HEK293 (cell line): ENCODE measurements around the gene IREB2.

ENCODE experiments used
- EGR2 ChIP-seq: fragments of 450-650 bp; formaldehyde crosslinking; IDR thresholded peaks from 2 replicates; pipeline ENCODE4 v1.5.1; 2016; ENCODE audit warnings: low read depth, missing biosample characterization, missing genetic modification characterization
- IKZF3 ChIP-seq: fragments of 450-650 bp; IDR thresholded peaks from 2 replicates; pipeline ENCODE4 v1.5.0; 2018; ENCODE audit warnings: missing biosample characterization, mild to moderate bottlenecking, missing genetic modification characterization, moderate library complexity
- SP2 ChIP-seq: fragments of 450-650 bp; formaldehyde crosslinking; IDR thresholded peaks from 2 replicates; pipeline ENCODE4 v1.5.1; 2016; ENCODE audit warnings: missing biosample characterization, missing genetic modification characterization
- YY1 ChIP-seq: fragments of 450-650 bp; formaldehyde crosslinking; IDR thresholded peaks from 2 replicates; pipeline ENCODE4 v1.5.1; 2018; ENCODE audit warnings: missing biosample characterization, missing genetic modification characterization
- ZBTB20 ChIP-seq: fragments of 450-650 bp; formaldehyde crosslinking; IDR thresholded peaks from 2 replicates; pipeline ENCODE4 v1.5.1; 2016; ENCODE audit warnings: missing biosample characterization, missing genetic modification characterization
- ZFP37 ChIP-seq: fragments of 450-650 bp; formaldehyde crosslinking; IDR thresholded peaks from 2 replicates; pipeline ENCODE4 v1.5.1; 2016; ENCODE audit warnings: missing biosample characterization, missing genetic modification characterization
- ZIC2 ChIP-seq: fragments of 450-650 bp; formaldehyde crosslinking; IDR thresholded peaks from 2 replicates; pipeline ENCODE4 v1.5.1; 2016; ENCODE audit warnings: missing biosample characterization, missing genetic modification characterization
- ZNF157 ChIP-seq: fragments of 450-650 bp; formaldehyde crosslinking; IDR thresholded peaks from 2 replicates; pipeline ENCODE4 v1.5.1; 2016; ENCODE audit warnings: missing biosample characterization, missing genetic modification characterization
- ZNF175 ChIP-seq: fragments of 450-650 bp; formaldehyde crosslinking; IDR thresholded peaks from 2 replicates; pipeline ENCODE4 v1.5.1; 2016; ENCODE audit warnings: missing biosample characterization, missing genetic modification characterization
- ZNF394 ChIP-seq: fragments of 450-650 bp; formaldehyde crosslinking; IDR thresholded peaks from 2 replicates; pipeline ENCODE4 v1.5.1; 2016; ENCODE audit warnings: missing biosample characterization, missing genetic modification characterization, mild to moderate bottlenecking, moderate library complexity, borderline replicate concordance
- ZNF426 ChIP-seq: fragments of 450-650 bp; formaldehyde crosslinking; IDR thresholded peaks from 2 replicates; pipeline ENCODE4 v1.5.1; 2017; ENCODE audit warnings: missing biosample characterization, missing genetic modification characterization, mild to moderate bottlenecking, inconsistent platforms, moderate library complexity
- ZNF501 ChIP-seq: fragments of 450-650 bp; formaldehyde crosslinking; IDR thresholded peaks from 2 replicates; pipeline ENCODE4 v1.5.1; 2016; ENCODE audit warnings: missing biosample characterization, missing genetic modification characterization
- ZNF600 ChIP-seq: fragments of 450-650 bp; formaldehyde crosslinking; IDR thresholded peaks from 2 replicates; pipeline ENCODE4 v1.5.1; 2016; ENCODE audit warnings: missing biosample characterization, missing genetic modification characterization
- ZNF610 ChIP-seq: fragments of 450-650 bp; formaldehyde crosslinking; IDR thresholded peaks from 2 replicates; pipeline ENCODE4 v1.5.1; 2016; ENCODE audit warnings: missing biosample characterization, missing genetic modification characterization, borderline replicate concordance
- ZNF629 ChIP-seq: fragments of 450-650 bp; formaldehyde crosslinking; IDR thresholded peaks from 2 replicates; pipeline ENCODE4 v1.5.1; 2017; ENCODE audit warnings: missing biosample characterization, missing genetic modification characterization
- ZNF791 ChIP-seq: fragments of 450-650 bp; formaldehyde crosslinking; IDR thresholded peaks from 2 replicates; pipeline ENCODE4 v1.5.1; 2016; ENCODE audit warnings: missing biosample characterization, missing genetic modification characterization
- TF ChIP-seq, protein P1 (sequence below): fragments of 450-650 bp; formaldehyde crosslinking; IDR thresholded peaks from 2 replicates; pipeline ENCODE4 v1.5.1; 2017; ENCODE audit warnings: missing biosample characterization, missing genetic modification characterization
- TF ChIP-seq, protein P2 (sequence below): fragments of 450-650 bp; formaldehyde crosslinking; conservative IDR thresholded peaks from 2 replicates; pipeline ENCODE4 v1.5.1; 2016; ENCODE audit warnings: low read depth, missing biosample characterization, missing genetic modification characterization
- TF ChIP-seq, protein P3 (sequence below): fragments of 450-650 bp; formaldehyde crosslinking; IDR thresholded peaks from 2 replicates; pipeline ENCODE4 v1.5.0; 2017; ENCODE audit warnings: missing biosample characterization, missing genetic modification characterization, borderline replicate concordance
- TF ChIP-seq, protein P4 (sequence below): fragments of 450-650 bp; formaldehyde crosslinking; IDR thresholded peaks from 2 replicates; pipeline ENCODE4 v1.5.1; 2016; ENCODE audit warnings: missing biosample characterization, missing genetic modification characterization
- TF ChIP-seq, protein P5 (sequence below): fragments of 450-650 bp; formaldehyde crosslinking; IDR thresholded peaks from 2 replicates; pipeline ENCODE4 v1.5.1; 2016; ENCODE audit warnings: missing biosample characterization, missing genetic modification characterization
- TF ChIP-seq, protein P6 (sequence below): fragments of 450-650 bp; formaldehyde crosslinking; IDR thresholded peaks from 2 replicates; pipeline ENCODE4 v1.5.1; 2016; ENCODE audit warnings: missing biosample characterization, missing genetic modification characterization

IREB2 gene

DNA sequence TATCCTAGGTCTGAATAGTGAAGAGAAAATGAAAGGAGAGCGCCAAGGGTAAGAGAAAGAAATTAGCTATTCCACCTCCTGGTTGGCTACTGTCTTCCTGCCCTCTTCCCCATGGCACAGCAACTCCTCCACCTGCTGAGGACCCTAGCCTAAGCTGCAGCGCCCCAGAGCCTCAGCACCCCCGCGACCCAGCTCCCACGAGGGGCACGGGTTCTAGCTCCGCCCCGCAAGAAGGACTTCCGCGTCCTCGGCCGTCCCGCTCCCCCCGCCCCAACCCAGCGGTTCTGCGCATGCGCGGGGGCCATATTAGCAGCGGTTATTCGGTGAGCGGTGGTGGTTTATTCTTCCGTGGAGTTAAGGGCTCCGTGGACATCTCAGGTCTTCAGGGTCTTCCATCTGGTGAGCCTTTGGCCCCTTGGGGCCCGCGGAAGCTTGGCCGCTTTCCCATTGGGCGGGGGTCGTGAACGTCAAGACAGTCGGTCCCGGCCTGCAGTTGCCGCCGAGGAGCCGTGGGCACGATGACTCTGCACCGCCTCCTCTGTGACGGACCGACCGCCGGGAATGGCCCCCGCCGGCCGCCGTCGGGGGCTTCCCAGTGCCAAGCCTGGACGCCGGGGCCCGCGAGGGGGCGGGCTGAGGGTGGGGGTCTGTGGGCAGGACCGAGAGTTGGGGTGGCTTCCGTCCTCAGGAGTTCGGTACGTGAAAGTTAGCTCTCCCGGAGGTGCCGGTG, 102.3 kb downstream of the IREB2 start, which contains the start of gene PSMA4 (continued):
- peak; percentile 78; the same call in 1 of the 2 replicates for TF ChIP-seq YY1 (tag by site-specific recombination)
- peak; percentile 30; the same call in 1 of the 2 replicates for TF ChIP-seq ZNF610
- TF ChIP-seq, protein P1, sequence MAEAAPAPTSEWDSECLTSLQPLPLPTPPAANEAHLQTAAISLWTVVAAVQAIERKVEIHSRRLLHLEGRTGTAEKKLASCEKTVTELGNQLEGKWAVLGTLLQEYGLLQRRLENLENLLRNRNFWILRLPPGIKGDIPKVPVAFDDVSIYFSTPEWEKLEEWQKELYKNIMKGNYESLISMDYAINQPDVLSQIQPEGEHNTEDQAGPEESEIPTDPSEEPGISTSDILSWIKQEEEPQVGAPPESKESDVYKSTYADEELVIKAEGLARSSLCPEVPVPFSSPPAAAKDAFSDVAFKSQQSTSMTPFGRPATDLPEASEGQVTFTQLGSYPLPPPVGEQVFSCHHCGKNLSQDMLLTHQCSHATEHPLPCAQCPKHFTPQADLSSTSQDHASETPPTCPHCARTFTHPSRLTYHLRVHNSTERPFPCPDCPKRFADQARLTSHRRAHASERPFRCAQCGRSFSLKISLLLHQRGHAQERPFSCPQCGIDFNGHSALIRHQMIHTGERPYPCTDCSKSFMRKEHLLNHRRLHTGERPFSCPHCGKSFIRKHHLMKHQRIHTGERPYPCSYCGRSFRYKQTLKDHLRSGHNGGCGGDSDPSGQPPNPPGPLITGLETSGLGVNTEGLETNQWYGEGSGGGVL (tag by site-specific recombination): peak; percentile 55
- TF ChIP-seq, protein P2, sequence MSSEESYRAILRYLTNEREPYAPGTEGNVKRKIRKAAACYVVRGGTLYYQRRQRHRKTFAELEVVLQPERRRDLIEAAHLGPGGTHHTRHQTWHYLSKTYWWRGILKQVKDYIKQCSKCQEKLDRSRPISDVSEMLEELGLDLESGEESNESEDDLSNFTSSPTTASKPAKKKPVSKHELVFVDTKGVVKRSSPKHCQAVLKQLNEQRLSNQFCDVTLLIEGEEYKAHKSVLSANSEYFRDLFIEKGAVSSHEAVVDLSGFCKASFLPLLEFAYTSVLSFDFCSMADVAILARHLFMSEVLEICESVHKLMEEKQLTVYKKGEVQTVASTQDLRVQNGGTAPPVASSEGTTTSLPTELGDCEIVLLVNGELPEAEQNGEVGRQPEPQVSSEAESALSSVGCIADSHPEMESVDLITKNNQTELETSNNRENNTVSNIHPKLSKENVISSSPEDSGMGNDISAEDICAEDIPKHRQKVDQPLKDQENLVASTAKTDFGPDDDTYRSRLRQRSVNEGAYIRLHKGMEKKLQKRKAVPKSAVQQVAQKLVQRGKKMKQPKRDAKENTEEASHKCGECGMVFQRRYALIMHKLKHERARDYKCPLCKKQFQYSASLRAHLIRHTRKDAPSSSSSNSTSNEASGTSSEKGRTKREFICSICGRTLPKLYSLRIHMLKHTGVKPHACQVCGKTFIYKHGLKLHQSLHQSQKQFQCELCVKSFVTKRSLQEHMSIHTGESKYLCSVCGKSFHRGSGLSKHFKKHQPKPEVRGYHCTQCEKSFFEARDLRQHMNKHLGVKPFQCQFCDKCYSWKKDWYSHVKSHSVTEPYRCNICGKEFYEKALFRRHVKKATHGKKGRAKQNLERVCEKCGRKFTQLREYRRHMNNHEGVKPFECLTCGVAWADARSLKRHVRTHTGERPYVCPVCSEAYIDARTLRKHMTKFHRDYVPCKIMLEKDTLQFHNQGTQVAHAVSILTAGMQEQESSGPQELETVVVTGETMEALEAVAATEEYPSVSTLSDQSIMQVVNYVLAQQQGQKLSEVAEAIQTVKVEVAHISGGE (tag by site-specific recombination): peak; percentile 46
- TF ChIP-seq ZNF501 (tag by site-specific recombination): peak; percentile 77
- peak; percentile 49; the same call in 1 of the 2 replicates for TF ChIP-seq ZNF629 (tag by site-specific recombination)
- no peak for TF ChIP-seq ZNF791 (tag by site-specific recombination)
- no peak for TF ChIP-seq ZNF426 (tag by site-specific recombination)
- peak; percentile 9; the same call in 1 of the 2 replicates for TF ChIP-seq ZBTB20 (tag by site-specific recombination)
- TF ChIP-seq ZNF175: no peak
- TF ChIP-seq EGR2: 0 out of 2 replicates have a peak, but pooled peaks have one; percentile 42
- TF ChIP-seq ZNF394 (tag by site-specific recombination): no peak
- TF ChIP-seq, protein P3, sequence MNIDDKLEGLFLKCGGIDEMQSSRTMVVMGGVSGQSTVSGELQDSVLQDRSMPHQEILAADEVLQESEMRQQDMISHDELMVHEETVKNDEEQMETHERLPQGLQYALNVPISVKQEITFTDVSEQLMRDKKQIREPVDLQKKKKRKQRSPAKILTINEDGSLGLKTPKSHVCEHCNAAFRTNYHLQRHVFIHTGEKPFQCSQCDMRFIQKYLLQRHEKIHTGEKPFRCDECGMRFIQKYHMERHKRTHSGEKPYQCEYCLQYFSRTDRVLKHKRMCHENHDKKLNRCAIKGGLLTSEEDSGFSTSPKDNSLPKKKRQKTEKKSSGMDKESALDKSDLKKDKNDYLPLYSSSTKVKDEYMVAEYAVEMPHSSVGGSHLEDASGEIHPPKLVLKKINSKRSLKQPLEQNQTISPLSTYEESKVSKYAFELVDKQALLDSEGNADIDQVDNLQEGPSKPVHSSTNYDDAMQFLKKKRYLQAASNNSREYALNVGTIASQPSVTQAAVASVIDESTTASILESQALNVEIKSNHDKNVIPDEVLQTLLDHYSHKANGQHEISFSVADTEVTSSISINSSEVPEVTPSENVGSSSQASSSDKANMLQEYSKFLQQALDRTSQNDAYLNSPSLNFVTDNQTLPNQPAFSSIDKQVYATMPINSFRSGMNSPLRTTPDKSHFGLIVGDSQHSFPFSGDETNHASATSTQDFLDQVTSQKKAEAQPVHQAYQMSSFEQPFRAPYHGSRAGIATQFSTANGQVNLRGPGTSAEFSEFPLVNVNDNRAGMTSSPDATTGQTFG (tag by site-specific recombination): no peak
- TF ChIP-seq ZIC2 (tag by site-specific recombination): 0 out of 2 replicates have a peak, but pooled peaks have one; percentile 57
- peak; percentile 62 for TF ChIP-seq SP2 (tag by site-specific recombination)
- TF ChIP-seq, protein P4, sequence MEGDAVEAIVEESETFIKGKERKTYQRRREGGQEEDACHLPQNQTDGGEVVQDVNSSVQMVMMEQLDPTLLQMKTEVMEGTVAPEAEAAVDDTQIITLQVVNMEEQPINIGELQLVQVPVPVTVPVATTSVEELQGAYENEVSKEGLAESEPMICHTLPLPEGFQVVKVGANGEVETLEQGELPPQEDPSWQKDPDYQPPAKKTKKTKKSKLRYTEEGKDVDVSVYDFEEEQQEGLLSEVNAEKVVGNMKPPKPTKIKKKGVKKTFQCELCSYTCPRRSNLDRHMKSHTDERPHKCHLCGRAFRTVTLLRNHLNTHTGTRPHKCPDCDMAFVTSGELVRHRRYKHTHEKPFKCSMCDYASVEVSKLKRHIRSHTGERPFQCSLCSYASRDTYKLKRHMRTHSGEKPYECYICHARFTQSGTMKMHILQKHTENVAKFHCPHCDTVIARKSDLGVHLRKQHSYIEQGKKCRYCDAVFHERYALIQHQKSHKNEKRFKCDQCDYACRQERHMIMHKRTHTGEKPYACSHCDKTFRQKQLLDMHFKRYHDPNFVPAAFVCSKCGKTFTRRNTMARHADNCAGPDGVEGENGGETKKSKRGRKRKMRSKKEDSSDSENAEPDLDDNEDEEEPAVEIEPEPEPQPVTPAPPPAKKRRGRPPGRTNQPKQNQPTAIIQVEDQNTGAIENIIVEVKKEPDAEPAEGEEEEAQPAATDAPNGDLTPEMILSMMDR (tag by site-specific recombination): peak; percentile 19
- 0 out of 2 replicates have a peak, but pooled peaks have one; percentile 53 for TF ChIP-seq ZFP37
- TF ChIP-seq, protein P5, sequence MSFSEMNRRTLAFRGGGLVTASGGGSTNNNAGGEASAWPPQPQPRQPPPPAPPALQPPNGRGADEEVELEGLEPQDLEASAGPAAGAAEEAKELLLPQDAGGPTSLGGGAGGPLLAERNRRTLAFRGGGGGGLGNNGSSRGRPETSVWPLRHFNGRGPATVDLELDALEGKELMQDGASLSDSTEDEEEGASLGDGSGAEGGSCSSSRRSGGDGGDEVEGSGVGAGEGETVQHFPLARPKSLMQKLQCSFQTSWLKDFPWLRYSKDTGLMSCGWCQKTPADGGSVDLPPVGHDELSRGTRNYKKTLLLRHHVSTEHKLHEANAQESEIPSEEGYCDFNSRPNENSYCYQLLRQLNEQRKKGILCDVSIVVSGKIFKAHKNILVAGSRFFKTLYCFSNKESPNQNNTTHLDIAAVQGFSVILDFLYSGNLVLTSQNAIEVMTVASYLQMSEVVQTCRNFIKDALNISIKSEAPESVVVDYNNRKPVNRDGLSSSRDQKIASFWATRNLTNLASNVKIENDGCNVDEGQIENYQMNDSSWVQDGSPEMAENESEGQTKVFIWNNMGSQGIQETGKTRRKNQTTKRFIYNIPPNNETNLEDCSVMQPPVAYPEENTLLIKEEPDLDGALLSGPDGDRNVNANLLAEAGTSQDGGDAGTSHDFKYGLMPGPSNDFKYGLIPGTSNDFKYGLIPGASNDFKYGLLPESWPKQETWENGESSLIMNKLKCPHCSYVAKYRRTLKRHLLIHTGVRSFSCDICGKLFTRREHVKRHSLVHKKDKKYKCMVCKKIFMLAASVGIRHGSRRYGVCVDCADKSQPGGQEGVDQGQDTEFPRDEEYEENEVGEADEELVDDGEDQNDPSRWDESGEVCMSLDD (tag by site-specific recombination): peak; percentile 56
- TF ChIP-seq ZNF600 (tag by site-specific recombination): peak; percentile 44; the same call in 1 of the 2 replicates
- TF ChIP-seq, protein P6, sequence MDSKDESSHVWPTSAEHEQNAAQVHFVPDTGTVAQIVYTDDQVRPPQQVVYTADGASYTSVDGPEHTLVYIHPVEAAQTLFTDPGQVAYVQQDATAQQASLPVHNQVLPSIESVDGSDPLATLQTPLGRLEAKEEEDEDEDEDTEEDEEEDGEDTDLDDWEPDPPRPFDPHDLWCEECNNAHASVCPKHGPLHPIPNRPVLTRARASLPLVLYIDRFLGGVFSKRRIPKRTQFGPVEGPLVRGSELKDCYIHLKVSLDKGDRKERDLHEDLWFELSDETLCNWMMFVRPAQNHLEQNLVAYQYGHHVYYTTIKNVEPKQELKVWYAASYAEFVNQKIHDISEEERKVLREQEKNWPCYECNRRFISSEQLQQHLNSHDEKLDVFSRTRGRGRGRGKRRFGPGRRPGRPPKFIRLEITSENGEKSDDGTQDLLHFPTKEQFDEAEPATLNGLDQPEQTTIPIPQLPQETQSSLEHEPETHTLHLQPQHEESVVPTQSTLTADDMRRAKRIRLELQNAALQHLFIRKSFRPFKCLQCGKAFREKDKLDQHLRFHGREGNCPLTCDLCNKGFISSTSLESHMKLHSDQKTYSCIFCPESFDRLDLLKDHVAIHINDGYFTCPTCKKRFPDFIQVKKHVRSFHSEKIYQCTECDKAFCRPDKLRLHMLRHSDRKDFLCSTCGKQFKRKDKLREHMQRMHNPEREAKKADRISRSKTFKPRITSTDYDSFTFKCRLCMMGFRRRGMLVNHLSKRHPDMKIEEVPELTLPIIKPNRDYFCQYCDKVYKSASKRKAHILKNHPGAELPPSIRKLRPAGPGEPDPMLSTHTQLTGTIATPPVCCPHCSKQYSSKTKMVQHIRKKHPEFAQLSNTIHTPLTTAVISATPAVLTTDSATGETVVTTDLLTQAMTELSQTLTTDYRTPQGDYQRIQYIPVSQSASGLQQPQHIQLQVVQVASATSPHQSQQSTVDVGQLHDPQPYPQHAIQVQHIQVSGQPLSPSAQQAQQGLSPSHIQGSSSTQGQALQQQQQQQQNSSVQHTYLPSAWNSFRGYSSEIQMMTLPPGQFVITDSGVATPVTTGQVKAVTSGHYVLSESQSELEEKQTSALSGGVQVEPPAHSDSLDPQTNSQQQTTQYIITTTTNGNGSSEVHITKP (tag by site-specific recombination): peak; percentile 93
- no peak for TF ChIP-seq ZNF157
- no peak for TF ChIP-seq IKZF3 (tag by site-specific recombination)
